K562 treated with DMSO at 1 percent for 4 hours (cell line): ENCODE results near the gene SART3. TPM values are rescaled to one million over a fixed set of nuclear protein-coding genes. Genes with fewer than 3 reads are reported as not detected.

Experiments
- total RNA-seq: library from RNA; unstranded; fragments of 300-600 nt; gene quantifications from 2 replicates; pipeline ENCODE4 v1.2.3, GENCODE V29; 2022; ENCODE audit not compliant: insufficient read depth

Gene SART3
- 32.9 TPM in 2 replicates for total RNA-seq

GRCh38 chr12:108560752-108561719 is at the start of gene SART3:
TSS of gene SART3 (minus strand) at chr12:108561173. CDS start at chr12:108561154, 19 bp downstream.

GRCh38 chr12:108597559-108598471 is 36.8 kb upstream of the SART3 start, which contains the start of gene TMEM119:
TSS of gene TMEM119 (minus strand) at chr12:108598084. CDS start at chr12:108592383, 5,701 bp downstream.

GRCh38 chr12:108562348-108563135 is 1.6 kb upstream of the SART3 start, which contains the start of gene ISCU:
TSS of gene ISCU (plus strand) at chr12:108562596. CDS start at chr12:108562623, 27 bp downstream.

GRCh38 chr12:108514973-108515814 is 45.8 kb downstream of the SART3 start, which contains the start of gene FICD:
TSS of gene FICD (plus strand) at chr12:108515277. CDS start at chr12:108516973, 1,696 bp downstream.

Other genes with a start within 250 kb of the SART3 start
- not detected in 2 replicates for gene CMKLR1, start 221.9 kb downstream of the SART3 start, total RNA-seq
- 3.9 and 5.3 TPM in 2 replicates for gene FICD, start 45.9 kb downstream of the SART3 start, total RNA-seq
- gene ISCU, start 1.4 kb upstream of the SART3 start, total RNA-seq, result 74.5 and 87.9 TPM in 2 replicates
- gene TMEM119, start 36.9 kb upstream of the SART3 start, total RNA-seq, result not detected in 2 replicates
- 9.0 and 21.8 TPM in 2 replicates for gene SELPLG, start 72.7 kb upstream of the SART3 start, total RNA-seq
- 50.4 and 58.5 TPM in 2 replicates for gene CORO1C, start 170.3 kb upstream of the SART3 start, total RNA-seq